CD4-positive, alpha-beta T cell treated with Interferon alpha-2 for 1 hour (primary cell): Measurements from ENCODE around the gene SRSF5.

ENCODE experiments used
- DNase-seq, 2 donors: peaks; one replicate each; pipeline ENCODE4 v3.0.0-alpha.2; 2020 to 2022

The SRSF5 gene

GRCh38 chr14:69771136-69771535 is 4.2 kb downstream of the SRSF5 start:
- DNase-seq, result no peak

- no peak for DNase-seq
Observed at GRCh38 chr14:69772082-69773017, 5.4 kb downstream of the SRSF5 start.

GRCh38 chr14:69773571-69774276 is 6.8 kb downstream of the SRSF5 start:
- peak in 1 of 2 donors; percentile 32 for DNase-seq

GRCh38 chr14:69775012-69775411 is 8.1 kb downstream of the SRSF5 start:
- DNase-seq, result no peak

- peak in 1 of 2 donors; percentile 21 for DNase-seq
Observed at GRCh38 chr14:69776875-69777453, 10.0 kb downstream of the SRSF5 start.

- DNase-seq, result no peak
Observed at GRCh38 chr14:69779088-69779487, 12.1 kb downstream of the SRSF5 start.

GRCh38 chr14:69780092-69780491 is 13.2 kb downstream of the SRSF5 start:
- DNase-seq, result no peak

GRCh38 chr14:69780952-69781351 is 14.0 kb downstream of the SRSF5 start:
- DNase-seq, result no peak

GRCh38 chr14:69784942-69785341 is 18.0 kb downstream of the SRSF5 start:
- no peak for DNase-seq

GRCh38 chr14:69786603-69787002 is 19.7 kb downstream of the SRSF5 start:
- DNase-seq, result no peak

- DNase-seq, result no peak
Observed at GRCh38 chr14:69789118-69789640, 22.2 kb downstream of the SRSF5 start.

- no peak for DNase-seq
Observed at GRCh38 chr14:69792887-69793421, 26.0 kb downstream of the SRSF5 start.

GRCh38 chr14:69794791-69795190 is 27.8 kb downstream of the SRSF5 start:
- DNase-seq, result no peak

- DNase-seq, result no peak
Observed at GRCh38 chr14:69795691-69796090, 28.7 kb downstream of the SRSF5 start.

- no peak for DNase-seq
Observed at GRCh38 chr14:69796797-69797500, 30.0 kb downstream of the SRSF5 start, which contains the start of gene SLC10A1. Gene SLC10A1, minus strand, starts transcription at chr14:69797241. Its CDS starts 86 bp downstream, at chr14:69797155.

GRCh38 chr14:69797573-69798338 is 30.8 kb downstream of the SRSF5 start:
- no peak for DNase-seq

- DNase-seq, result no peak
Observed at GRCh38 chr14:69798339-69798735, 31.4 kb downstream of the SRSF5 start.

- no peak for DNase-seq
Observed at GRCh38 chr14:69803753-69804152, 36.8 kb downstream of the SRSF5 start.

- DNase-seq, result no peak
Observed at GRCh38 chr14:69804902-69805301, 38.0 kb downstream of the SRSF5 start.

GRCh38 chr14:69807192-69807591 is 40.2 kb downstream of the SRSF5 start:
- no peak for DNase-seq
